Epithelial cell of esophagus (primary cell): ENCODE measurements around the gene PAFAH2.

Experiments
- DNase-seq: peaks from one replicate; pipeline ENCODE4 v3.0.0; 2010; ENCODE audit warnings: low read depth
- H3K4me3 ChIP-seq: 2 replicates; pipeline ENCODE4 v1.5.1; 2011; ENCODE audit warnings: mild to moderate bottlenecking, low read length, control low read depth
- TF ChIP-seq, protein P1 (sequence below): IDR thresholded peaks from 2 replicates; pipeline ENCODE4 v1.5.1; 2011; ENCODE audit warnings: low read depth, mild to moderate bottlenecking, low read length, control low read depth, inconsistent platforms; ENCODE audit not compliant: insufficient read depth; ENCODE audit errors: missing control alignments

The PAFAH2 gene

DNA sequence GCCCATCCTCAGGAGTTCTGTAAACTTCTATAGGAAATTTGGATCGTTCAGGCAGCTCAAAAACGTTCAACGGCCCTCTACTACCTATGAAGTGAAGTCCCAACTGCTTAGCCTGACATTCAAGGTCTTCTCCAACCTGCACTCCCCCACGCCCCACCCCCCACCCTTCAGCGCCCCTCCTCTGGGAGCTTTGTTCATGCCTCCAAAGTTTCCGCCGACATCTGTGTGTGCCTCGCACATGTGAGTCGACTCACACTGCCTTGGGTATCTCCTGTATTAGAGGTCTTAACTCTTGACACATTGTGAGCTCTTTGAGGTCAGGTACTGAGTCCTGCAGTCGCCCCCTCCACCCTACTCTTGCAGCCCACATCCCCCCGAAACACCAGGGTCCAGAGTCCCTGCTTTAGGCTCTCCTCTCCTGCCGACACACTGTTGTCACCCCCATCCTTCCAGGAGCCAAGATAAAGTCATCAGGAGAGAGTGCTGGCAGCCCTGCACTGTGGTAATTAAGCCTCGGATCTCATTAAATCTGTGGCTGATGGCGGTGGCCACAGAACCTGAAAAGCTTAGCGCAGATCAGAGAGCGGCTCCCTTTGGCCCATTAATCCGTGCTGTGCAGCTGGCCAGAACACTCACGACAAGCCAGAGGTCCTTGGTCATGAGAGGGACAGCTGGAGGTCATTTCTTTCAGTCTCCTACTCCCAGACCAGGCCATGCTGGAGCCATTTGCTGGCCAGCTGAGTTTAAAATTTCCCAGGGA, 1.4 kb upstream of the PAFAH2 start:
- no peak overlapping the region for H3K4me3 ChIP-seq
- DNase-seq = no peak
- TF ChIP-seq, protein P1, sequence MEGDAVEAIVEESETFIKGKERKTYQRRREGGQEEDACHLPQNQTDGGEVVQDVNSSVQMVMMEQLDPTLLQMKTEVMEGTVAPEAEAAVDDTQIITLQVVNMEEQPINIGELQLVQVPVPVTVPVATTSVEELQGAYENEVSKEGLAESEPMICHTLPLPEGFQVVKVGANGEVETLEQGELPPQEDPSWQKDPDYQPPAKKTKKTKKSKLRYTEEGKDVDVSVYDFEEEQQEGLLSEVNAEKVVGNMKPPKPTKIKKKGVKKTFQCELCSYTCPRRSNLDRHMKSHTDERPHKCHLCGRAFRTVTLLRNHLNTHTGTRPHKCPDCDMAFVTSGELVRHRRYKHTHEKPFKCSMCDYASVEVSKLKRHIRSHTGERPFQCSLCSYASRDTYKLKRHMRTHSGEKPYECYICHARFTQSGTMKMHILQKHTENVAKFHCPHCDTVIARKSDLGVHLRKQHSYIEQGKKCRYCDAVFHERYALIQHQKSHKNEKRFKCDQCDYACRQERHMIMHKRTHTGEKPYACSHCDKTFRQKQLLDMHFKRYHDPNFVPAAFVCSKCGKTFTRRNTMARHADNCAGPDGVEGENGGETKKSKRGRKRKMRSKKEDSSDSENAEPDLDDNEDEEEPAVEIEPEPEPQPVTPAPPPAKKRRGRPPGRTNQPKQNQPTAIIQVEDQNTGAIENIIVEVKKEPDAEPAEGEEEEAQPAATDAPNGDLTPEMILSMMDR = no peak

GRCh38 chr1:25996966-25997827, 666 bp downstream of the PAFAH2 start:
- TF ChIP-seq, protein P1 = no peak
- H3K4me3 ChIP-seq = peak overlapping the region; percentile 70
- DNase-seq = peak; percentile 47

- H3K4me3 ChIP-seq = no peak overlapping the region
- TF ChIP-seq, protein P1 = no peak
- no peak for DNase-seq
Measured at GRCh38 chr1:25994402-25995150, 3.3 kb downstream of the PAFAH2 start.

GRCh38 chr1:25993197-25993951, 4.5 kb downstream of the PAFAH2 start:
- DNase-seq = no peak
- no peak overlapping the region for H3K4me3 ChIP-seq
- TF ChIP-seq, protein P1 = no peak

DNA sequence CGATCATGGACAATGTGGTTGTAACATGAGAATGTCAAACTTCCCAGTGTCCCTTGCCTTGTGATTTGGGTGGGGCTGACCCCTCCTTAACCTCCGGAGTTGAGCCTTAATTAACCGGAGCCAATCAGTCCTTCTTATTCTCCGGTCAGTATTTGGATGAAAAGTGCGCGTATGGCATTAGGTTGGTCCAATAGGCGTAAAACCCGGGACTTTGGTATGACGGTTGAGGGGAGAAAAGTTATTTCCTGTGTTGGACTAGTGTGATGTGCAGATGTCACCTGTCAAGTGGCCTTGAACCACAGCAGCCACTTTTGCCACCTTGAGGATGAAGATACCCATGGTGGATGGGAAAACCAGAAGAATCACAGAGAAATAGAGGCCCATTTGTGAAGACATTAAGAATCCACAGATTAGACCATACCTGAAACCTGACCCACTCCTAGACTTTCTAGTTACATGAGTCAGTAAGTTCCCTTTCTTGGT, 5.1 kb downstream of the PAFAH2 start:
- H3K4me3 ChIP-seq = no peak overlapping the region
- no peak for DNase-seq
- TF ChIP-seq, protein P1 = no peak
